Measurements from ENCODE around the gene CERT1.

The CERT1 gene

GRCh38 chr5:75366787-75367186 lies 144.6 kb downstream of the CERT1 start:
- no peak overlapping the region for H3K27ac ChIP-seq (ENCODE audit: low read length)
- no peaks in the 10 kb centered on the region for H3K79me2 ChIP-seq (ENCODE audit: insufficient read depth, low read length)
- no peaks in the 10 kb centered on the region for H3K27me3 ChIP-seq (ENCODE audit: insufficient read depth, low read length, poor library complexity)
- H3K9ac ChIP-seq (ENCODE audit: low read depth, low read length), result no peak overlapping the region
- H3K4me2 ChIP-seq (ENCODE audit: insufficient read depth, low read length), result no peak overlapping the region
- H3K36me3 ChIP-seq (ENCODE audit: insufficient read depth, low read length), result peaks cover 15% of the 10 kb centered on the region
- no peaks in the 10 kb centered on the region for H3K9me3 ChIP-seq (ENCODE audit: insufficient read depth, low read length, severe bottlenecking)
- no peak for ATAC-seq (ENCODE audit: insufficient read depth, low read depth)
- no peak for TF ChIP-seq EZH2 (IDR thresholded peaks at IDR 0.05; ENCODE audit: borderline replicate concordance, low read depth, low read length, severe bottlenecking)
- TF ChIP-seq CTCF (IDR thresholded peaks at IDR 0.05; ENCODE audit: borderline replicate concordance, extremely low read depth, low read length, poor library complexity, severe bottlenecking), result no peak
- no peaks in the 10 kb centered on the region for H4K20me1 ChIP-seq (ENCODE audit: insufficient read depth, low read length)
- H2AFZ ChIP-seq (ENCODE audit: low read depth, low read length), result no peak overlapping the region
- DNase-seq, result no peak
- no peaks in the 10 kb centered on the region for H3K4me1 ChIP-seq (ENCODE audit: insufficient read depth, low read length)
- H3K4me3 ChIP-seq (ENCODE audit: low read depth in 1 of 2, low read length in 2 of 2), result no peak overlapping the region

GRCh38 chr5:75365740-75366139 lies 145.7 kb downstream of the CERT1 start:
- DNase-seq (no peak), ATAC-seq (ENCODE audit: insufficient read depth, low read depth) (no peak)
- H3K36me3 ChIP-seq (ENCODE audit: insufficient read depth, low read length), result peaks cover 25% of the 10 kb centered on the region
- H3K4me2 ChIP-seq (ENCODE audit: insufficient read depth, low read length), result no peak overlapping the region
- no peaks in the 10 kb centered on the region for H3K79me2 ChIP-seq (ENCODE audit: insufficient read depth, low read length)
- no peaks in the 10 kb centered on the region for H4K20me1 ChIP-seq (ENCODE audit: insufficient read depth, low read length)
- no peaks in the 10 kb centered on the region for H3K9me3 ChIP-seq (ENCODE audit: insufficient read depth, low read length, severe bottlenecking)
- H3K27ac ChIP-seq (ENCODE audit: low read length), result no peak overlapping the region
- H3K4me3 ChIP-seq (ENCODE audit: low read depth in 1 of 2, low read length in 2 of 2), result no peak overlapping the region
- H3K27me3 ChIP-seq (ENCODE audit: insufficient read depth, low read length, poor library complexity), result no peaks in the 10 kb centered on the region
- no peak for TF ChIP-seq CTCF (IDR thresholded peaks at IDR 0.05; ENCODE audit: borderline replicate concordance, extremely low read depth, low read length, poor library complexity, severe bottlenecking)
- TF ChIP-seq EZH2 (IDR thresholded peaks at IDR 0.05; ENCODE audit: borderline replicate concordance, low read depth, low read length, severe bottlenecking), result no peak
- no peaks in the 10 kb centered on the region for H3K4me1 ChIP-seq (ENCODE audit: insufficient read depth, low read length)
- H2AFZ ChIP-seq (ENCODE audit: low read depth, low read length), result no peak overlapping the region
- no peak overlapping the region for H3K9ac ChIP-seq (ENCODE audit: low read depth, low read length)

DNA sequence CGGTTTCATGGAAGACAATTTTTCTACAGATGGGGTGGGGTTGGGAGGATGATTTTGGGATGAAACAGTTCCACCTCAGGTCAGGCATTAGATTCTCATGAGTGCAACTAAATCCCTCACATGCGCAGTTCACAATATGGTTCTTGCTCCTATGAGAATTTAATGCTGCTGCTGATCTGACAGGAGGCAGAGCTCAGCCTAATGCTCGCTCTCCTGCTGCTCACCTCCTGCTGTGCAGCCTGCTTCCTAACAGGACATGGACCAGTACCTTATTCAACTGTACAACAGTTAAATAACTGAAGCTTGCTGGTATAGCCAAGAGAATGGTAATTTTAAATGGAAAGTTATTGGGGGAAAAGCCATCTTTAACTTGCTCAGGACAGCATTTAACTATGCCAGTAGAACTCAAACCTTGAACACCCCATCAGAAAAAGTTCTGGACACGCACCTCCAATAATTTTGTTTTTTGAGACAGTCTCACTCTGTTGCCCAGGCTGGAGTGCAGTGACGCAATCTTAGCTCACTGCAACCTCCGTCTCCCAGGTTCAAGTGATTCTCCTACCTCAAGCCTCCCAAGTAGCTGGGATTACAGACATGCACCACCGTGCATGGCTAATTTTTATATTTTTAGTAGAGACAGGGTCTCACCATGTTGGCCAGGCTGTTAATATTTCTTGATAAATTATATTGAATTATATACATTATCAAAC lies 146.7 kb downstream of the CERT1 start:
- Histone ChIP-seq H3K9ac (ENCODE audit: low read depth, low read length) (no peak overlapping the region), H3K4me1 (ENCODE audit: insufficient read depth, low read length) (no peaks in the 10 kb centered on the region), H3K9me3 (ENCODE audit: insufficient read depth, low read length, severe bottlenecking) (no peaks in the 10 kb centered on the region), H3K4me2 (ENCODE audit: insufficient read depth, low read length) (no peak overlapping the region), H3K36me3 (ENCODE audit: insufficient read depth, low read length) (peaks cover 35% of the 10 kb centered on the region), H4K20me1 (ENCODE audit: insufficient read depth, low read length) (no peaks in the 10 kb centered on the region), H3K27me3 (ENCODE audit: insufficient read depth, low read length, poor library complexity) (no peaks in the 10 kb centered on the region), H2AFZ (ENCODE audit: low read depth, low read length) (no peak overlapping the region), H3K27ac (ENCODE audit: low read length) (no peak overlapping the region), H3K79me2 (ENCODE audit: insufficient read depth, low read length) (no peaks in the 10 kb centered on the region), H3K4me3 (ENCODE audit: low read depth in 1 of 2, low read length in 2 of 2) (no peak overlapping the region)
- DNase-seq (no peak), ATAC-seq (ENCODE audit: insufficient read depth, low read depth) (no peak)
- no peak for TF ChIP-seq EZH2 (IDR thresholded peaks at IDR 0.05; ENCODE audit: borderline replicate concordance, low read depth, low read length, severe bottlenecking)
- no peak for TF ChIP-seq CTCF (IDR thresholded peaks at IDR 0.05; ENCODE audit: borderline replicate concordance, extremely low read depth, low read length, poor library complexity, severe bottlenecking)

Measured in DND-41 (cell line).